Psoas muscle (tissue), 8 donors: ENCODE measurements around the gene INSC. TPM values are rescaled to one million over a fixed set of nuclear protein-coding genes. Genes with fewer than 3 reads are reported as not detected.

ENCODE experiments used
- ATAC-seq, 4 donors: fragments of 200-7000 bp; cut with Tn5 transposase; one replicate each; pipeline ENCODE4 v1.9.1; 2020; ENCODE audit warnings: moderate library complexity in 3 of 4, mild to moderate bottlenecking in 2 of 4
- DNase-seq, 2 donors: peaks; one replicate each; pipeline ENCODE4 v3.0.0-alpha.2; 2020
- H3K27ac ChIP-seq: fragments of 200-600 bp; one replicate; pipeline ENCODE4 v1.8.0; 2022
- H3K27me3 ChIP-seq, 3 donors: fragments of 200-600 bp in 1 of 3; one replicate each; pipeline versions ENCODE4 v1.6.1 to v1.8.0; 2013 to 2022; ENCODE audit warnings: low read length in 2 of 3, mild to moderate bottlenecking in 2 of 3, moderate library complexity in 1 of 3; ENCODE audit not compliant: insufficient read depth in 3 of 3
- H3K36me3 ChIP-seq, 2 donors: fragments of 200-600 bp in 1 of 2; one replicate each; pipeline versions ENCODE4 v1.6.1 to v1.8.0; 2013 to 2022; ENCODE audit warnings: low read depth in 1 of 2, mild to moderate bottlenecking in 1 of 2, moderate library complexity in 1 of 2; ENCODE audit not compliant: insufficient read depth in 1 of 2
- H3K4me1 ChIP-seq: fragments of 200-600 bp; one replicate; pipeline ENCODE4 v1.8.0; 2022
- H3K4me3 ChIP-seq: fragments of 200-600 bp; one replicate; pipeline ENCODE4 v1.8.0; 2022; ENCODE audit warnings: mild to moderate bottlenecking
- H3K9me3 ChIP-seq: fragments of 200-600 bp; one replicate; pipeline ENCODE4 v1.8.0; 2022
- CTCF ChIP-seq: fragments of 200-600 bp; IDR thresholded peaks from one replicate; pipeline ENCODE4 v1.8.0; 2022; ENCODE audit warnings: antibody characterized with exemption
- WGBS, 3 donors: extraction: QIAGEN DNeasy Blood & Tissue Kit; methylation state at CpG; one replicate each; pipeline versions ENCODE4 v1.1.6 to v1.1.7; 2013; 5-methylcytosine and 5-hydroxymethylcytosine counted together
- intact Hi-C, 2 donors: fragments of 100-400 bp; cut with DNase I; formaldehyde crosslinking; loops; one replicate each; pipeline versions ENCODE4 v1.11.0 to v1.14.2; 2022
- polyA plus RNA-seq, 3 donors: library from polyadenylated mRNA; stranded (reverse); fragments of 200-250 nt; gene quantifications; one replicate each; pipeline ENCODE4 v1.2.3, GENCODE V29; 2013
- total RNA-seq, 4 donors: library from RNA; stranded (reverse); fragmentation: NEBNext Ultra II Directional in 2 of 4; extraction: Animal tissue kit (Norgen Biotek cat#: 25700) in 2 of 4; gene quantifications; one replicate each; pipeline versions ENCODE4 v1.2.1 to v1.2.4, GENCODE V29; 2021 to 2023
- donor health status: healthy with polysubstance abuse.
- donor health status: DM: no; HTN: no; CAD: no; lungs with moderate emphysema.
- donor health status: Bipolar disorder and iron deficiency.
- donor health status: healthy.
- donor health status: DM: yes; HTN: yes; CAD: no.
- donor health status: DM: no; HTN: no; CAD: no.
- donor health status: DM: no; HTN: no; CAD: no.
- donor health status: DM: yes; HTN: yes; CAD: no.

Gene INSC
- total and polyA plus RNA-seq, 7 donors, result 0.04 to 1.2 TPM; not detected in 5

DNA sequence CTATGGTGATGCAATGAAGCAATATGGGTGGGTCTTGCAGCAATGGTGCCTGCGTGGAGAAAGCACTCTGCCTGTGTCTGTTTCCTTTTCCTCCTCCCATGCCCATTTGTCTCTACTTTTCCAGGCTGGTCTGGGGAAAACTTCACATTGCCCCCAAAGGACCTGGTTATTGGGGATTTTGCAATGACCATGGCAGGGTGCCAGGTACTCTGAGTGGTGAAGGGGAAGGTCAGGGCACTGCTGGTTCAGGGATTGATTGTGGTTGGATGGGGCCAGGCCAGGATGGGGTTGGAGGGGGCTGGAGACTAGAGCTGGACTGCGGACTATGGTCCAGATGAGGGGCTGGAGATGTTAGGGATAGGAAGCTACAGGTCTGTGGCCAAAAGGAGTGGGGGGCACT is 92.1 kb downstream of the INSC start:
- Histone ChIP-seq H3K4me1 (no peaks in the 10 kb centered on the region), H3K27ac (no peak overlapping the region), H3K9me3 (no peaks in the 10 kb centered on the region), H3K4me3 (no peak overlapping the region), H3K27me3 (no peaks in the 10 kb centered on the region), H3K36me3 (no peaks in the 10 kb centered on the region)
- no peak for TF ChIP-seq CTCF
- intact Hi-C loops, result loop anchor here (5.0 to 10.0 kb wide), 3 partner anchors 232 to 302 kb away; partner anchors contain the start of gene CALCA (in 2 of the 2)
- DNase-seq (no peak), ATAC-seq (no peak)
- WGBS, 3 donors, result 79 to 85% (median 81%) methylated on average over 2 of the region's 2 CpGs

DNA sequence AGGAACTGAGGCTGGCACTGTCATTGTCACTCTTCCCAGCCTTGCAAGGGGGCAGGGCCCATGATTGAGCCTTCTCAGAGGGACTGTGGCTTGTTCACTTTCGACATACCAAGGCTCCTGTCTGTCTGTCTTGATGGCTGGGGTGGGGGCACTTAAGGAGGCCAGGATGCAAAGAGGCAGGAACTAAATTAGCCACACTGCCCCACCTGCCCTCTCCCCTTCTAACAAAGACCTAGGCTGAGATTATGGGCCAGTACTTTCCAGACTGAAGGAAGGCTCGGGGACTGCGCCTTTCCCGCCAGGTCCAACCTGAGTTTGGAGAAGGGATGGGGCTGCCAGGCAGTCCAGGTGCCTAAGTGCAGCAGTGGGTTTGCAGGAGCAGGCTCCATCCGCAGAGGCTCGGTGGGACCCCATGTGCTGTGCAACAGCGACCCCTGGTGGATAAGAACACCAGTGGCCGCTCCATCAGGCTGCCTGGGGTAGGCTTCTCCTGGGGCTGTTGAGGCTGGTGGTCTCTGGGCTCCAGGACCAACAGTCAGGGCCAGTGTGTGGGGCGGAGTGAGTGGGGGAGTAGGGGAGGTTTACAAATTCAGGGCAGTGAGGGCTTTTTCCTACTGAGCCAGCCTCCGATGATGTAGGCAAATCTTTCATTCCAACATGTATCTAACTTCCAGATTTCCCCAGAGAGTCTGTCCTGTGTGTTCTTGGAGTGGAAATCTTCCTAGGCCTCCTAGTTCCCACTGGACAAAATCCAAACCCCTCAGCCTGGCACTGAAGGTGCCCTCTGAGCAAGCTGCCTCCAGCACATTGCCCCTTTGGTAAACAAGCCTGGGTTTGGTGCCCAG is 93.9 kb downstream of the INSC start:
- H3K4me3 ChIP-seq, result no peak overlapping the region
- H3K27me3 ChIP-seq, result no peaks in the 10 kb centered on the region
- no peaks in the 10 kb centered on the region for H3K4me1 ChIP-seq
- peak; percentile 91 to 97 (median 94) for ATAC-seq
- H3K27ac ChIP-seq, result no peak overlapping the region
- peak; percentile 64 to 79 for DNase-seq
- intact Hi-C loops, result loop anchor here (1.0 to 10.0 kb wide), 5 partner anchors 107 to 304 kb away; partner anchors contain the start of gene CALCA (in 2 of the 2)
- H3K36me3 ChIP-seq, result no peaks in the 10 kb centered on the region
- H3K9me3 ChIP-seq, result no peaks in the 10 kb centered on the region
- TF ChIP-seq CTCF, result peak; percentile 95
- 16 to 18% (median 16%) methylated on average over 9 to 10 of the region's 10 CpGs for WGBS, 3 donors

- WGBS, 3 donors, result 88 to 94% (median 90%) methylated on average over 4 of the region's 4 CpGs
Measured at GRCh38 chr11:15212876-15213275, 98.2 kb downstream of the INSC start.

DNA sequence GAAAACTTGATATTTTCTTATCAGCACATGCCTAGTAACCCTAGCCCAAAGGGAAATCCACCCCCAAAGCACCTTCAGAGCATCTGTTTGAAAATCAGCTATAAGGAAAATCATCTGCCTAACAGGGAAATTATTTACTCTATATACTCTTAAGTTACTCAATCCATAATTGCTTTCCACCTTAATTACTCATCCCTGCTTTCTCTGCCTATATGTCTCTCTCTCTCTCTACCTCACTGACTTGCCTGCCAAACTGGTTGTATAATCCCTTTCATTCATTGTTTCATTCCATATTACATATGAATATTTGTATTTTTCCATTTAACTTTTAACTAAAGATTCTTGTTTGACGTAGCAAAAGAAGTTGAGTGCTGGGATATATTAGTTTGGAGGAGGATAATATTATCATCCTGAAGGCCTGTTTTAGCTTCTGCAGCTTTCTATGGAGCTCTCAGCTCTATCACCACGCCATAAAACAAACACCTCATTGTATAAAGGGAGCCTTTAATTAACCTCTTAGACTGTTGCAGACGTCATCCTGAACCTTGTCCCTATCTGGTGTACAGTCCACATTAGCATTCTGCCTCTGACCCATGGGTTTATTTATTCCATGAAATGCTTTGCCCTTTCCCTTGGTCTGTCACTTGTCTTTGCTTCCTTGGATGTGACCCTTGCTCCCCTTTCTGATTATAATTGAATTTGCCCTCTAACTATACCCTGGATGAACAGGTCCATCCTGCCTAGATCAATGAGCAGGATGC is 98.9 kb downstream of the INSC start:
- no peaks in the 10 kb centered on the region for H3K36me3 ChIP-seq
- intact Hi-C loops, result no loop called here
- ATAC-seq (no peak), DNase-seq (no peak)
- WGBS, 3 donors, result 53 to 71% (median 69%) methylated on average over 3 of the region's 3 CpGs
- no peaks in the 10 kb centered on the region for H3K27me3 ChIP-seq
- H3K27ac ChIP-seq, result no peak overlapping the region
- no peaks in the 10 kb centered on the region for H3K9me3 ChIP-seq
- TF ChIP-seq CTCF, result no peak
- no peaks in the 10 kb centered on the region for H3K4me1 ChIP-seq
- H3K4me3 ChIP-seq, result no peak overlapping the region

More at GRCh38 chr11:15212876-15213275, 98.2 kb downstream of the INSC start:
- H3K9me3 ChIP-seq, result no peaks in the 10 kb centered on the region
- no peak overlapping the region for H3K4me3 ChIP-seq
- no peak overlapping the region for H3K27ac ChIP-seq
- intact Hi-C loops, result no loop called here
- no peak for ATAC-seq
- no peaks in the 10 kb centered on the region for H3K4me1 ChIP-seq
- no peaks in the 10 kb centered on the region for H3K27me3 ChIP-seq
- H3K36me3 ChIP-seq, result no peaks in the 10 kb centered on the region
- DNase-seq, result no peak
- TF ChIP-seq CTCF, result no peak
